ENCODE results near the gene RCAN3.
"Not testable (repeated sequence)": the region's sequence is repeated elsewhere in the genome, so short reads cannot be mapped to it uniquely, and the experiment has no call there.

The RCAN3 gene

GRCh38 chr1:24486331-24487065 lies 16.1 kb upstream of the RCAN3 start:
- no peak for DNase-seq

- DNase-seq: no peak
These were observed 15.2 kb upstream of the RCAN3 start for GRCh38 chr1:24487455-24487854.

GRCh38 chr1:24488159-24488558 lies 14.5 kb upstream of the RCAN3 start:
- peak; percentile 81 for DNase-seq

- DNase-seq: no peak
These were observed 13.0 kb upstream of the RCAN3 start for GRCh38 chr1:24489674-24490073.

- no peak for DNase-seq
These were observed 12.4 kb upstream of the RCAN3 start for GRCh38 chr1:24490101-24490781.

GRCh38 chr1:24491577-24492360 lies 10.9 kb upstream of the RCAN3 start:
- DNase-seq: no peak

- DNase-seq: not testable (repeated sequence)
These were observed 9.7 kb upstream of the RCAN3 start for GRCh38 chr1:24492935-24493334.

- no peak for DNase-seq
These were observed 8.9 kb upstream of the RCAN3 start for GRCh38 chr1:24493785-24494184.

GRCh38 chr1:24498589-24498988 lies 4.0 kb upstream of the RCAN3 start:
- DNase-seq: no peak

GRCh38 chr1:24500448-24501048 lies 2.1 kb upstream of the RCAN3 start:
- no peak for DNase-seq

GRCh38 chr1:24501371-24502064 lies 1.1 kb upstream of the RCAN3 start:
- DNase-seq: no peak

- DNase-seq: peak; percentile 80
These were observed 449 bp upstream of the RCAN3 start for GRCh38 chr1:24502065-24502708.

- DNase-seq: no peak
These were observed 569 bp downstream of the RCAN3 start for GRCh38 chr1:24503059-24503751.

- no peak for DNase-seq
These were observed 1.4 kb downstream of the RCAN3 start for GRCh38 chr1:24503870-24504523.

- DNase-seq: no peak
These were observed 1.9 kb downstream of the RCAN3 start for GRCh38 chr1:24504560-24504959.

- DNase-seq: no peak
These were observed 3.2 kb downstream of the RCAN3 start for GRCh38 chr1:24505816-24506215.

- DNase-seq: no peak
These were observed 4.2 kb downstream of the RCAN3 start for GRCh38 chr1:24506691-24507381.

- DNase-seq: no peak
These were observed 4.8 kb downstream of the RCAN3 start for GRCh38 chr1:24507405-24507804.

GRCh38 chr1:24508911-24509310 lies 6.3 kb downstream of the RCAN3 start:
- no peak for DNase-seq

GRCh38 chr1:24513706-24514105 lies 11.1 kb downstream of the RCAN3 start:
- no peak for DNase-seq

Measured in stimulated activated CD4-positive, alpha-beta T cell treated with anti-CD3 and anti-CD28 coated beads, Interleukin-1b, Interleukin-23, amount 100 ng/mL, for 48 hours (primary cell).